C4-2B (cell line): ENCODE measurements around the gene ARHGAP42.

Experiments used
- H3K27ac ChIP-seq: fragments of 450-650 bp; 2 replicates; pipeline ENCODE4 v1.5.1; 2017
- ZFX ChIP-seq: fragments of 450-650 bp; IDR thresholded peaks from 2 replicates; pipeline ENCODE4 v1.6.1; 2017
- TF ChIP-seq, protein P1 (sequence below): fragments of 450-650 bp; conservative IDR thresholded peaks from 2 replicates; pipeline ENCODE4 v1.5.1; 2017; ENCODE audit warnings: mild to moderate bottlenecking

ARHGAP42 gene

DNA sequence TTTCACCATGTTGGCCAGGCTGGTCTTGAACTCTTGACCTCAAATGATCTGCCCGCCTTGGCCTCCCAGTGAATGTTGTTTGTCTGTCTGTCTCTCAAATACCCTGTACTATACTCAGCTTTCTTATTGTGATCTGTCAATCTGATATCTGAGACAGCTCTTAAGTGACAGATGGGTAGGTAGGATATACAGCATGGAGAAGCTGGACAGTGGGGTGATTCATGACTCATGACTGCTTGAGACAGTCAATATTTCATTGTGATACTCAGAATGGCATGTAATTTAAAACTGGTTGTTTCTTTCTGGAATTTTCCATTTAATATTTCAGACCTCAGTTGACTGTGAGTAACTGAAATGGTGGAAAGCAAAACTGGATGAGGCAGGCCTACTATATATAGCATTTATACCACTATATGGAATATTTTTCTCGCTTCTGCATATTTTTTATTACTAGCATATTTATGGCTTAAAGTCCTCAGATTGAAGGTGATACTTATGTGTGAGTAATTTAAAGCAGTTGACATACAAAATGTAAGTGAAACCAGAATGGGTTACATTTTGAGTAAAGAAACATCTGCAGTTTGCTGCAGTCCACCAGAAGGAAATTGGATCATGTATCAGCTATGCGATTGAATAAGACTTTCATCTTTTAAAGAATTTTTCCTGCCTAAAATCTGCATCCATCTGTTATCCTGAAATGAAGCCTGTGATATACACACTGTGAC is 22.3 kb downstream of the ARHGAP42 start:
- TF ChIP-seq ZFX: no peak
- H3K27ac ChIP-seq: no peak overlapping the region

DNA sequence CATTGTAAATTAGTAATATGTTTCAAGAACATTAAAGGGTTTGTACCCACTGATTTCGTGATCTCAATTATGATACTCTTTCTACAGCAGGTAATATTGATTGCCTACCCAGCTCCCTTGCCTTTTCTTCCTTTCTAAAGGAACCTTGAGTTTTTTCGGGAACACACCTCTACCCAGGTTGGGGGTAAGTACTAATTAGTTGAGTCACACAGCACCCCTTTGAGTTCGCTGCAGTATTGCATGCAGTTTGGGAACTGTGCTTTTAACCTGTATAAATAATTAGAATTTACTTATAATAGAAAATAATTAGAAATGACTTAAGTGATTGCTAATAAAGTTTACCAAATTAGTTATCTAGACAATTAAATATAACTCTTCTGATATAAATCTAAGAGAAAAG is 24.9 kb downstream of the ARHGAP42 start:
- TF ChIP-seq, protein P1, sequence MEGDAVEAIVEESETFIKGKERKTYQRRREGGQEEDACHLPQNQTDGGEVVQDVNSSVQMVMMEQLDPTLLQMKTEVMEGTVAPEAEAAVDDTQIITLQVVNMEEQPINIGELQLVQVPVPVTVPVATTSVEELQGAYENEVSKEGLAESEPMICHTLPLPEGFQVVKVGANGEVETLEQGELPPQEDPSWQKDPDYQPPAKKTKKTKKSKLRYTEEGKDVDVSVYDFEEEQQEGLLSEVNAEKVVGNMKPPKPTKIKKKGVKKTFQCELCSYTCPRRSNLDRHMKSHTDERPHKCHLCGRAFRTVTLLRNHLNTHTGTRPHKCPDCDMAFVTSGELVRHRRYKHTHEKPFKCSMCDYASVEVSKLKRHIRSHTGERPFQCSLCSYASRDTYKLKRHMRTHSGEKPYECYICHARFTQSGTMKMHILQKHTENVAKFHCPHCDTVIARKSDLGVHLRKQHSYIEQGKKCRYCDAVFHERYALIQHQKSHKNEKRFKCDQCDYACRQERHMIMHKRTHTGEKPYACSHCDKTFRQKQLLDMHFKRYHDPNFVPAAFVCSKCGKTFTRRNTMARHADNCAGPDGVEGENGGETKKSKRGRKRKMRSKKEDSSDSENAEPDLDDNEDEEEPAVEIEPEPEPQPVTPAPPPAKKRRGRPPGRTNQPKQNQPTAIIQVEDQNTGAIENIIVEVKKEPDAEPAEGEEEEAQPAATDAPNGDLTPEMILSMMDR: no peak
- no peak for TF ChIP-seq ZFX
- H3K27ac ChIP-seq: no peak overlapping the region

DNA sequence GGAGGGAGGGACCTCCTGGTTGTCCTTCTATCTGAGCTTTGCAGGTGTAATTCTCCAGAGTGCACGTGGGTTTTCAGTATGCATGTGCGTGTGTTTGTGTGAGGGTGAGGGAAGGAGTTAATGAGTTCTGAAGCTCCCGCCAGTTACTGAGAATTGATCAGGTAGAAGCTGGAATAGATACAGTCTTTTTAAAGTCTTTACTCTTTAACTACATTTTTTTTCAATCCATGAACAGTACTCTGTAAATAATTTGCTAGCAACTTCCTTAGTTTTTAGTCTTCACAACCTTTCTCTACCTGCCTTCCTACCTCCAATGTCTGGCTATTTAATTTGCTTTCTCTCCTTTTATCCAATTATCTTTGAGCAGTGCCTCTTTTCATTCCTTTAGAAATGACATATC is 25.5 kb downstream of the ARHGAP42 start:
- no peak overlapping the region for H3K27ac ChIP-seq
- no peak for TF ChIP-seq ZFX
- TF ChIP-seq, protein P1: no peak

DNA sequence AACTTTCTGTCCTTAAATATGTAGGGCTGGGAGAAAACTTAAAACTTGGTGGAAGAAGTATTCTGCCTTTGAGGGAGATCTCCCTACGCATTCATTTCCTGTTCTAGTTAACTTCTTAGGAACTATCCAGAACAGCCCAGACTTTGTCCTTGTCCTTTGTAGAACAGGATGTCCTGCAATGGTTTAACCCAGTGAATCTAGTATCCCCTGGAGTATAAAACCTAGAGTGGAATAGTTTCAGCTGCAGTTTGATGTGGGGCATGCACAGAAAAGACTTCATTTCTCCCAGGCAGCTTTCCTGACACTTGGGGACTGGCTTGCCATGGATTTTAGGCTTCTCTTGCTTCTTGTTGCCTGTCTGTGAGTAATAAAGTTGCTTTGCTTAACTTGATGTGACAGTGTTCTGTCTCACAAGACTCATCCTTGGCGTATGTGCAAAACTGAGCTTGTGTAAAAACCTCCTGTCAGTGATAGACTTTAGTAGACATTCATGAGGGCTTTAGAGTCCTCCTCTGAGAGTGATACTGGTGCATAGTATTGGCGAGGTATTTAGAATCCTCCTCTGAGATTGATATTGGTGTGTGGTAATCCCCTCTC is 28.2 kb downstream of the ARHGAP42 start:
- no peak overlapping the region for H3K27ac ChIP-seq
- no peak for TF ChIP-seq ZFX
- TF ChIP-seq, protein P1: no peak

DNA sequence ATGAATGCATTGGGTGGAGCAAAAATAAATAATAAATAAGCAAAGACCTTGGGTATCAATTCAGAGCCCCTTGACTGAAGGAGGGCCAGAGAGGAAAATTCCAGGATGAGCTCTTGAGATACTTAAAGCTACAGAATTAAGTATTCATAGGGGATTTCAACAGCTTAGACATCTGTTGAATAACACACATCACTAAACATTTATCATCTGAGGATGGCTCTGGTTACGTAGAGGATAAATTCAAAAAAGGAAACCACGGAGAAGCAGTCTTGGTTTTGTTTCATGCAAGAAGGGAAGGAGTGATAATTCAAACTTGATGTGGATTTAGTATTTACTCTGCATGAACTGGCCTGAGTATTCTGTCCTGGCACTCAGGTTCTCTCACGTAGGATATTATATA is 29.8 kb downstream of the ARHGAP42 start:
- H3K27ac ChIP-seq: no peak overlapping the region
- TF ChIP-seq, protein P1: no peak
- no peak for TF ChIP-seq ZFX

DNA sequence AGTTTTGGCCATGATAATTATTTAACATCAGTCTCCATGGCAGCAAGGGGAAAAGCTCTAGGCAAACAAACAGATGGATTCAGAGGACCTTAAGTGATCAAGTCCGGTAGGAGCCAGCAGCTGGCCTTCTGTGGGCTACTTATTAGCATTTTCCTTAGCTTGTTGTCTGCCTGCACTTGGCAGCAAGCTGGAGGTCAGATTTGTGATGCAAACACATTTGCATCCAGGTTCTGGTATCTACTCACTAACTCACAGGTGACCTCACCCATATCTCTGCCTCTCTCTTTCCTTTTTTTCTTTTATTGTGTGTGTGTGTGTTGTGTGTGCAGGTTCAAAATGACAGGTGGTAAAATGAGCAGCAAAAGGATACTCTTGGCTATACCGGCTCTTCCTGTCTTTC is 32.3 kb downstream of the ARHGAP42 start:
- peak overlapping the region; percentile 53; the same call in 1 of the 2 replicates for H3K27ac ChIP-seq

DNA sequence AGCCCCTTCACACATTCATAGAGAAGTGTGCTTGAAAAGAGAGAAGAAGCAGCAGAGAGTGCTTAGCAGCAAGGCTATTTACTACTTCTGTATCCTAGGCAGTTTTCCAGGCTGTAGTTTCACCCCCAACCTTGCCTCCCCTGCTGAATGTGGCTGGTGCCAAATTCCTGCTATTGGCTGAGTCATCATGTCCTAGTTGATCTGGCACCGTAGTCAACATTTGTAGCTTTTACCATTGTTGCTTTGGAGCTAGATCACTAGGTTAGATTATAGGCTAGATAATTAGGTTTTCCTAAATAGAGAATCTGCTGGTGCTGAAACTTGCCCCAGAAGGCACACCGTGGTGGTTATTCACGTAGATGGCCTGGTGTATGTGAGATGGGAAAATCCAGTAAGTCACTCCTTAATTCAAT is 32.7 kb downstream of the ARHGAP42 start:
- peak overlapping the region; percentile 53; the same call in 1 of the 2 replicates for H3K27ac ChIP-seq
- TF ChIP-seq, protein P1: no peak

More for the DNA sequence above, 32.3 kb downstream of the ARHGAP42 start:
- TF ChIP-seq, protein P1: no peak
- TF ChIP-seq ZFX: no peak

DNA sequence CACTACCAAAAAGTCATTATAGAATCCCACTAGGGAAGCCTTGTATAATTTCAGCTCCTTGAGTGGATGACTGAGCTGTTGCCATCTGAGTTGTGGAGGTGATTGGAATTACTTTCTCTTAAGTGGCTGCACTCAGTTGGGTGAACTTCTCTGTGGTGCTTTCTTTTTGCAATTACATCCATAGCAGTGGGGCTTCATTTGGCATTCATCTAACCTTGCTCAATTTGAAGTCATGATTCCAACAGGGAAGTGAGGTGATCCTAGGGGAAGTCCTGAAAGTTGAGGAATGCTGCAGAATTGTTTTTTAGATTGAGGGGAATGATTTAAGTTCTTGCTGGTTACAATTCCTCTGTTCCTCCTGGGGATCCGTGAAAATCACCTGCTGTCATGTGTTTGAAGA is 39.6 kb downstream of the ARHGAP42 start:
- TF ChIP-seq, protein P1: no peak
- no peak for TF ChIP-seq ZFX
- no peak overlapping the region for H3K27ac ChIP-seq
